T47D (cell line): ENCODE measurements around the gene VPS35L.

ENCODE experiments used
- DNase-seq, 2 experiments: peaks; one replicate each; pipeline versions ENCODE4 v3.0.0 to v3.0.0-alpha.2; 2011 to 2012; ENCODE audit warnings: low read depth in 1 of 2, low spot score in 1 of 2
- JUND ChIP-seq: IDR thresholded peaks from 2 replicates; pipeline ENCODE4 v1.6.1; 2012; ENCODE audit warnings: low read depth
- in situ Hi-C: cut with HindIII; loops from 2 replicates; pipeline ENCODE4 v1.10.0; 2016; ENCODE audit warnings: low sequenced_read_pairs, low pct_unique_long_range_greater_than_20kb

Gene VPS35L

DNA sequence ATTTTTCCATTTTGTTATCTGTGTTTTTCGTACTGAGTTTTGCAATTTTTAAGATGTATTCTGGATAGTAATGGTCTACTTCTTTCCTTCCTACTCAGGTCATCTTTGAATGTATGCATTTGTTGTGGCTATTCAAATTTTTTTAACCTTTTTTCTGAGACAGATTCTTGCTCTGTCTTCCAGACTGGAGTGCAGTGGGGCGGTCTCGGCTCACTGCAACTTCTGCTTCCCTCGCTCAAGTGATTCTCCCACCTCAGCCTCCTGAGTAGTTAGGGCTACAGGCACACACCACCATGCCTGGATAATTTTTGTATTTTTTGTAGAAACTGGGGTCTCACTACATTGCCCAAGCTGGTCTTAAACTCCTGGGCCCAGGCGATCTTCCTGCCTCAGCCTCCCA, 33.6 kb downstream of the VPS35L start:
- no peak for DNase-seq
- no peak for TF ChIP-seq JUND
- in situ Hi-C loops: no loop called here

DNA sequence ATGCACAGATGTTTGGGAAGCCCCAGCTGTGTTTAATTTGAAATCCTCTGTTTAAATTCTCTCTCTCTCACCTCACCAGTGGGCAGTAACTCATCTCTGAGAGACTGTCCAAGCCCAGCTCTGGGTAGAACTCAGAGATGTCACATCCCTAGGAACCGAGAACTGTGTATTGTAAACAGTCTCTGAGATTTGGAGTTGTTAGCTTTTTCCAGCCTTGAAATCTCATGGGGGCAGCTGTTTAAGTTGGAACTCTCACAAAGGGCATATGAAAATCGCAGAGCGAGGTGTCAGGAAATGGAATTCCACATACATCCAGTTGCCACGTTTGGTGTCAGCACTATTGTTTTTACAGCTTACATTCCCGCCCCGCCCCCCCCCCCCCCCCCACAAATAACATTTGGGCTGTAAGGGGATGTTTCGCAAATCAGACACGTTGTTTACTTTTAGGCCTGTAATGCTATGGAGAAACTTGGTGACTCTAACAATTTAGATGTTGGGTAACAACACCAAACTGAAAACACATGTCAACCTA, 34.3 kb downstream of the VPS35L start:
- in situ Hi-C loops: no loop called here
- TF ChIP-seq JUND: no peak
- DNase-seq: no peak

DNA sequence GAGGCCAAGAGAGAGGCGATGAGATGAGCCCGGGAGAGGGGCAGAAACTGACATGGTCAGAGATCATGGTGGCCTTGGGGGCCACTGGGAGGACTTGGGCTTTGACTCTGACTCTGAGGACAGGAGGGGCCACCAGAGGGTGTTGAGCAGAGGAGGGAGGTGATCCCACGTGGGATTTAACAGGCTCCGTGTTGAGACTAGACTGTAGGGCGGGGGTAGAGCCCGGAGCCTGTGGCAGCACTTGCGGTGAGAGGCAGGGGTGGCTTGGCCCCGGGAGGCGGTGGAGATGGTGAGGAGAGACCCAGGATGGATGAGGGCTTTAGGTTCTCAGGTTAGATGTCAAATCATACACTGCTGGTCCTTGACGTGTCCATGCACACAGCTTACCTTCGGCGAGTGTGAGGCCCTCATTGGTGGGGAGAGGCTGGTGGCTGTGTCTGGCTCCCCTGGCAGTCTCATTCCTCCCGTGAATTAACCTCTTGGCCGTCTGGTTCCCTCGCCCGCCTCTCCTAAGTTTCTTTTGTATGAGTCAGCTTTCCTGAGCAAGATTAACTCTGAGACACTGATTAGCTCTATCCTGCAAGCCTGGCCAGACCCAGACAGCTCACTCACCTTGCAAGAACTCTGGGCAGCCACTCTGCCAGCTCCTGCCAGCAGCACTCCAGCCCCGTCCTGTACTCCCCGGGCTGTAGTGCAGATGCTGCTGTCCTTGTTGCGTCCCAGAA, 39.7 kb downstream of the VPS35L start:
- no peak for DNase-seq
- no peak for TF ChIP-seq JUND
- in situ Hi-C loops: no loop called here

DNA sequence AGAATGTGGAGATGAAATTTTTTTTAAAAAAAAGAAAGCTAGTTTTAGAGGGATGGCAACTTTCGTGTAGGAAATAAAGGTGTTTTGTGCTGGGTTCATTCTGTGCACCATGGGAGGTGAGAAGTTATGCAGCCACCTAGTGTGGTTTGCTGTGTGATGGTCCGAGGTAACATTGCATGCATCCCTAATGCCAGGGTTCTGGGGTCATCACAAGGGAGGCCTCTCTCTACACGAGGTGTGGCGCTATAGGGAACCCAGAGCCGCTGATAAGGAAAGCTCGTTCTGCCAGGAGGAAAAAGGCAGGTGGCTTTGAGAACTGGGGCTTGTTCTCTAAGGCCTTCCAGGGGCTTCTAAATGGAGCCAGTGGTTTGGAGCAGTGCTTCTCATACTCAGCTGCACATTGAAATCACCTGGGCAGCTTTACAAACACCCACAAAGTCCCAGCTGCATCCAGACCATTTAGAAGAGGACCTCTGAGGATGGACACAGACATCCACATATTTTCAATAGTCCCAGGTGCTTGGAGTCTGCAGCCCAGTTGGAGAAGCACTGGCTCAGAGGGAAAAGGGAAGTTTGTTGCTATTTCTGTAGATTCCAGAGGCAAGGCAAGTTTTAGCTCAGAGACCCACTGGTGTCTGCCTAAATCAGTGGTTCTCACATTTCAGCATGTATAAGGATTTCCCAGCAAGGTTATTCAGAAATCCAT, 43.5 kb downstream of the VPS35L start:
- TF ChIP-seq JUND: no peak
- in situ Hi-C loops: no loop called here
- DNase-seq: no peak

DNA sequence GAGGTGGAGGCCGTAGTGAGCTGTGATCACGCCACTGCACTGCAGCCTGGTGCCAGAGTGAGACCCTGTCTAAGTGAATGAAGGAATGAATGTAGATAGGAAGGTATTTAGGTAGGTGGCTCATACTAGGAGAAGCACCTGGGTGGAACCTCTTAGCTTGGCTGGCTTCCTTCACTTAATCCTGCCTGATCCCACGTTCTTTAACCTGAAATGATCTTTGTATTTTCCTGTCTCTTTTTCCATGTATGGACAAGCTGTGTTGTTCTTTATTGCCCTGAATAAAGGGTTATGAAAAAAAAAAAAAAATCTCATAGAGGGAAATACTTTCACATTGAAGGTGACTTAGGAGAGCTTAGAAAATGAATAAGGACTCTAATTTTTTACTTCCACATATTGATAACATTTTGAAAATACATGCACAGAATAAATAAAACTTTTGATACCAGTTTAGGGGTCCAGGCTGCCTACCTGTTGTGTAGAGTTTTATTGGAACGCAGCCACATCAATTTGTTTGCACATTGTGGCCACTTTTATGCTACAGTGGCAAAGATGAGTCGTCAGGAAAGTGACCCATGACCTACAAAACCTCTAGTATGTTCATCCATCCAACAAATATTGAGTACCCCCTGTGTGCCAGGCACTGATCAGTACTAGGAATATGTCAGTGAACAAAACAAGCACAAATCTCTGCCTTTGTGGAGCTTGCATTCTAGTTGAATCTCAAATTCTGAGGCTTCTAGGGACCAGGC, 44.6 kb downstream of the VPS35L start:
- in situ Hi-C loops: no loop called here
- no peak for DNase-seq
- TF ChIP-seq JUND: no peak

DNA sequence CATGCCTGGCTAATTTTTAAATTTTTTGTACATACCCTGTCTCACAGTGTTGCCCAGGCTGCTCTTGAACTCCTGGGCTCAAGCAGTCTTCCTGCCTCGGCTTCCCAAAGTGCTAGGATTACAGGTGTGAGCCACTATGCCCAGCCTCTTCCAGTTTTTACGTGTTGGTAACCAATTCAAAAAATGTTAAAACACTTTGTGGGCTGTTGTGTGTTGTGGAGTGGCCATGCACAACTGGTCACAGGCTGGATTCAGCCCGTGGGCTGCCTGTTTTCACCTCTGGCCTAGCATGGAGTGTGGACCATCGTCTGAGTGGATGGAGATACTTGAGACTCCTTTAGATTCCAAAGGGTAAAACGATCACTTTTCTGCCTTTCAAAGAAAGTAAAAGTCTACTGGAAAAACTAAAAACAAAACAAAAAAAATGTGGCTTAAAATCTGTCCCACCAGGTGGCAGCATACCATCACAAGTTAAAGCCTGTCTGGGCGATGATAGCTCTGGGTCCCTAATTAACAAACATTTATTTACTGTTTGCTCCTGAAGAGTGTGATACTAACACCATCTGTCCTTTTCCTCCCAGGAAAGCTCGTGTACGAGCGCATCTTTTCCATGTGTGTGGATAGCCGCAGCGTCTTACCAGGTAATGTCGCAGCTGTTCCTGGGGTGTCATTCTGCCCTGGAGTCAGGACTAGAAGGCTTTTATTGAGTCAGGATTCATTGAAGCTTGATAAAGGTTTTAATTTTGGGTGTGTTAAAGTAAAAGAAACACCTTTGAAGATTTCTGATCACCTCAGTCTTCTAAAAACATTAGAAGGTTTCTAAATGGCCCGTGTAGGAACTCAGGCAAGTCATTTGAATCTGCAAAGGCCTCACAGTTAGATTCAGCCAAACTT, 45.8 kb downstream of the VPS35L start:
- in situ Hi-C loops: no loop called here

DNA sequence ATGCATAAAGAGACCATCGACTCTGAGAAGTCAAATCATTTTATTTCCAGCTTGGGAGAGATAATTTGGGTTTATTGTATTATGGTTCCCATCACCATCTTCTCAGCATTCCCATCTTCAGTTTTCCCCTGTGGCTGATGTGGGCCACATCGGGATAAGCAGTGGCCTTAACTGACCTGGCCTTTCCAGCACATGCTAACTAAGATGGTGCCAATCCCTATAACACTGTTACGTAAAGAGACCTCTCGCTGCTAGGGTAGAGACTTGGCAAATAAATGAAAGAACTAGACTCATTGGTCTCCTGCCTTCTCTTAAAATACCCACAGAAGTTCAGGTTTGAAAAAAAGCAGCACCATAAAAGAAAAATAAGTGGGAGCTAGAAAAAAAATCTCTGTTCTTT, 49.4 kb downstream of the VPS35L start:
- in situ Hi-C loops: no loop called here
- DNase-seq: no peak
- no peak for TF ChIP-seq JUND

More for the DNA sequence above, 45.8 kb downstream of the VPS35L start:
- TF ChIP-seq JUND: no peak
- DNase-seq: peak; percentile 31 to 56

DNA sequence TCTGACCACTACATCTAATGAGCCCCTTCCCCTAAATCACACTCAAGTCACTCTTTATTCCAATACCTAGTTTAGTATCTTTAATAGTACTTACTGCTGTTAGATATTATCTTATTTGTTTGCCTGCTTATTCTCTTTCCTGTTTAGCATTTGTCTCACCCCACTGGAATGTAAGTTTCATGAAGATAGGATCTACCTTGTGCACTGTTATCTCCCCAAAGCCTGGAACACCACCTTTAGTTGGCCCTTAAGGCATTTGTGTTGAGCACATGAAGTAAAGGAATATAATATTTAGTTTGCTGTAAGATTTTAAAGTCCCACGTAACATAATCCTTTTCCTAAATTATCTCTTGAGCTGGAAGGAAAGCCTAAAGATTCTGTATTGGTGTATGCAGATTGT, 50.2 kb downstream of the VPS35L start:
- in situ Hi-C loops: no loop called here
- TF ChIP-seq JUND: 0 out of 2 replicates have a peak, but pooled peaks have one; percentile 30
- DNase-seq: peak in 1 of 2 experiments; percentile 29

DNA sequence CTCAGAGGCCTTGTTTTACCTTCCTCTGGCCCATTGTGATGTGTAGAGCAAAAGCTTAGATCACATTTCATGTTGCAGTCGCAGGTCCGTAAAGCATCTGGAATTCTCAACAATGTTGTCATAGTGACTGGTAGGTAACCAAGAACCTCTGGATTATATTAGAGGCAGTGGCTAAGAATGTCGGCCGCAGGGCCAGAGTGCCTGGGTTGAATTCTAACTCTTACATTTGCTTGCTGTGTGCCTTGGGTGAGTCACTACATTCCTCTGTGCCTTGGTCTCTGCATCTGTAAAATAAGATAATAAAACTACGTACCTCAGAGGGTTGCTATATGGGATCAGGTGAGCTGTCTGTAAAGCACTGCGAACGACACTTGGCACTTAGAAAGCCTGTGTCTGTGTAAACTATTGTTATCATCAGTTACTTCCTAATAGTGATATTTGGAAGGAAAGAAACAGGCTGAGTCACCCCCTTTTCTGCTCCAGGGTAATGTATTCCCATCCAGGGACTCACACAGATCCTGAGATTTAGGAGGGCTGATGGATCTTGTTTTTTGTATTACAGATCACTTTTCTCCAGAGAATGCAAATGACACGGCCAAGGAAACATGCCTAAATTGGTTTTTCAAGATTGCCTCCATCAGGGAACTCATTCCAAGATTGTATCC, 52.2 kb downstream of the VPS35L start:
- TF ChIP-seq JUND: no peak
- in situ Hi-C loops: no loop called here
- DNase-seq: no peak

DNA sequence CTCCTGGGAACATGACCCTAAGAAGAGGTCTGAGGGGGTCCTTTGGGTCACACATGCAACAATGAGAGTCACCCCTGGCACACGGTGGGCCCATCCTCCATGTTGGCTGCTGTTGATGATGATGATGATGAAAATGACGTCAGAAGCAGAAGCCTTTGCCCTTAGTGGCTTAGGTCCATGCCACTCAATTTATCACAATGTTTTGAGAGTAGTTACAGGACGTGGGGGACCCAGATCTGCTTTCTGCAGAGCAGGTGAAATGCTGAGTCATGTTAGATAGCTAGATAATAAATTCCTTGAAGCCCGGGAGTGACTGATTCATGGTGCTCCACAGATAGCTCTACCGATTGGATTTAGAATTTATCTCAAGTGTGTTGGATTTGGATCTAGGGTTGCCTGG, 53.9 kb downstream of the VPS35L start:
- in situ Hi-C loops: no loop called here
- TF ChIP-seq JUND: no peak
- no peak for DNase-seq

DNA sequence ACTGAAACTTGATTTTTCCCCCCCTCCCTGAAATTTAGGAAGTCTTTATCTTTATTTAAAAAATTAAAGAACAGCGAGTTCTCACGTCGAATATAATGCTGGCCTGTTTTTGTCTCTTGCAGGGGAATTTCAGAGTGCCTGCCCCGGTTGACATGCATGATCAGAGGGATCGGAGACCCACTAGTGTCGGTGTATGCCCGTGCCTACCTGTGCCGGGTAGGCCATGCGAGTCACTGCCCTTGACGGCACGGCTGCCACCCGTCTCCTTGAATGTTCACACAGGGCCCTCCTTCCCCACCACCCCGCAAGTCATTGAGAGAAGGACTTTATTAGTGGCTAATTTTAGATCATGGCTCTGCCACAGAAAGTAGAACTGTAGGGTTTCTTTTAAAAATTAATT, 54.7 kb downstream of the VPS35L start:
- in situ Hi-C loops: no loop called here

DNA sequence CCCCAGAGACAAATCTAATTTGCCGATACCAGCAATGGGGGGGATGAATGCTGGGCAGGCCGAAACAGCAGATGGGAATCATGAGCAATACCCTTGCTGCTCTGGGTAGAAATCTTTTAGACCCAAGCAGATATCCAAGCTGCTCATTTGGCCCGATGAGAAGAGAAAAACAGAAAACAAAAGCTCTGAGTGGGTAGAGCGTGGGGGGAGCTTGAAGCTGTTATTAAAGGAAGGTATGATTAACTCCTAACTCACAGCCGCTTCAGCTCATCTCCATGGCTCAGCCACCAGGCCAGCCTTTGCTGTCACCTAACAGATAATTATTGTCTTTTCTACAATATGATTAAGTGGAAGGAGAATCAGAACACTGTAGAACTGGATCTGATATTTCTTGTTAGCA, 58.3 kb downstream of the VPS35L start:
- no peak for TF ChIP-seq JUND
- in situ Hi-C loops: no loop called here
- no peak for DNase-seq

More for the DNA sequence above, 54.7 kb downstream of the VPS35L start:
- no peak for DNase-seq
- TF ChIP-seq JUND: no peak
